A549 (cell line): ENCODE results near the gene SVIL. TPM values are rescaled to one million over a fixed set of nuclear protein-coding genes. Genes with fewer than 3 reads are reported as not detected.

ENCODE experiments used
- ATAC-seq, 2 experiments: fragments of 200-7000 bp in 1 of 2; fragments of >200 bp in 1 of 2; cut with Nextera tagmentation in 1 of 2; cut with Tn5 transposase in 1 of 2; 3 replicates each; pipeline versions ENCODE4 v1.8.0 to v1.9.1; 2018 to 2020; ENCODE audit warnings: mild to moderate bottlenecking in 1 of 2, moderate library complexity in 1 of 2
- CTCF ChIA-PET: fragments of 300-600 bp; sonication (Branson Sonifier 250); formaldehyde crosslinking; extraction: SDS; loops from one replicate; lab custom pipeline; 2021; ENCODE audit warnings: antibody characterized with exemption, inconsistent platforms; lab: Yijun Ruan, JAX
- POLR2A ChIA-PET: fragments of 350-600 bp; formaldehyde crosslinking; extraction: SDS; loops from one replicate; lab custom pipeline; 2021; ENCODE audit warnings: antibody characterized with exemption, inconsistent platforms; lab: Yijun Ruan, JAX
- DNase-seq, 2 experiments: peaks; one replicate each; pipeline versions ENCODE4 v3.0.0 to v3.0.0-alpha.2; 2011 to 2016; ENCODE audit warnings: low read depth in 1 of 2, low spot score in 1 of 2
- FAIRE-seq: peaks from 2 replicates; lab custom pipeline; 2011; peaks lifted over from hg19 to GRCh38; lab: Jason Lieb, UNC
- H3K27ac ChIP-seq, 2 experiments: fragments of >200 bp; sonication (Bioruptor Twin); formaldehyde crosslinking; 3 replicates each; pipeline ENCODE4 v1.5.1; 2016 to 2017
- H3K4me1 ChIP-seq: fragments of >200 bp; sonication (Bioruptor Twin); formaldehyde crosslinking; 3 replicates; pipeline ENCODE4 v1.6.1; 2016
- H3K4me2 ChIP-seq: fragments of >200 bp; sonication (Bioruptor Twin); formaldehyde crosslinking; 3 replicates; pipeline ENCODE4 v1.6.1; 2016
- H3K4me3 ChIP-seq: fragments of >200 bp; sonication (Bioruptor Twin); formaldehyde crosslinking; 3 replicates; pipeline ENCODE4 v1.5.1; 2016
- H3K9me3 ChIP-seq: fragments of >200 bp; sonication (Bioruptor Twin); formaldehyde crosslinking; 3 replicates; pipeline ENCODE4 v1.6.1; 2016
- ATOH8 ChIP-seq: fragments of 250-450 bp; sonication (Bioruptor Pico); IDR thresholded peaks from 2 replicates; pipeline ENCODE4 v1.5.0; 2020; ENCODE audit warnings: low read depth, mild to moderate bottlenecking, moderate library complexity
- CBX2 ChIP-seq: fragments of 200-600 bp; sonication (generic); IDR thresholded peaks from 2 replicates; pipeline ENCODE4 v1.6.1; 2016; ENCODE audit warnings: low read depth, mild to moderate bottlenecking, borderline replicate concordance
- CHD2 ChIP-seq: fragments of 150-350 bp; IDR thresholded peaks from 2 replicates; pipeline ENCODE4 v1.6.1; 2014; ENCODE audit warnings: low read length; ENCODE audit not compliant: partially characterized antibody
- EHF ChIP-seq: fragments of 250-450 bp; sonication (Bioruptor Pico); IDR thresholded peaks from 2 replicates; pipeline ENCODE4 v1.5.0; 2020; ENCODE audit warnings: mild to moderate bottlenecking
- EHMT2 ChIP-seq: fragments of 200-600 bp; sonication (generic); IDR thresholded peaks from 2 replicates; pipeline ENCODE4 v1.6.1; 2016; ENCODE audit warnings: antibody characterized with exemption, low read depth, mild to moderate bottlenecking, moderate library complexity
- FOSL2 ChIP-seq, 2 experiments: fragments of 450-650 bp in 1 of 2; fragments of >200 bp in 1 of 2; sonication (Bioruptor Twin) in 1 of 2; formaldehyde crosslinking; IDR thresholded peaks; 2 replicates each; pipeline versions ENCODE4 v1.5.0 to v1.6.1; 2016 to 2020; ENCODE audit warnings: mild to moderate bottlenecking in 1 of 2, moderate library complexity in 1 of 2
- FOXS1 ChIP-seq: fragments of 250-450 bp; sonication (Bioruptor Pico); IDR thresholded peaks from 2 replicates; pipeline ENCODE4 v1.5.0; 2020; ENCODE audit warnings: mild to moderate bottlenecking, moderate library complexity
- HOXA7 ChIP-seq: fragments of 250-450 bp; sonication (Bioruptor Pico); IDR thresholded peaks from 2 replicates; pipeline ENCODE4 v1.5.0; 2020; ENCODE audit warnings: mild to moderate bottlenecking, moderate library complexity
- JUNB ChIP-seq: fragments of >200 bp; sonication (Bioruptor Twin); formaldehyde crosslinking; IDR thresholded peaks from 2 replicates; pipeline ENCODE4 v1.6.1; 2016
- KDM1A ChIP-seq: fragments of 200-600 bp; sonication (generic); IDR thresholded peaks from 2 replicates; pipeline ENCODE4 v1.6.1; 2016; ENCODE audit warnings: low read depth, mild to moderate bottlenecking
- KDM5A ChIP-seq: fragments of 200-600 bp; sonication (generic); IDR thresholded peaks from 2 replicates; pipeline ENCODE4 v1.6.1; 2016; ENCODE audit warnings: antibody characterized with exemption, mild to moderate bottlenecking
- MAFK ChIP-seq: fragments of 450-650 bp; IDR thresholded peaks from 2 replicates; pipeline ENCODE4 v1.6.1; 2014; ENCODE audit not compliant: partially characterized antibody
- MAX ChIP-seq: IDR thresholded peaks from 2 replicates; pipeline ENCODE4 v1.6.1; 2012
- NR3C1 ChIP-seq: fragments of >200 bp; sonication (Bioruptor Twin); formaldehyde crosslinking; IDR thresholded peaks from 3 replicates; pipeline ENCODE4 v1.6.1; 2017
- PBX3 ChIP-seq: IDR thresholded peaks from 2 replicates; pipeline ENCODE4 v1.6.1; 2012
- PHF8 ChIP-seq: fragments of 200-600 bp; sonication (generic); IDR thresholded peaks from 2 replicates; pipeline ENCODE4 v1.6.1; 2016; ENCODE audit warnings: low read depth, mild to moderate bottlenecking, antibody characterized with exemption, moderate library complexity, borderline replicate concordance
- POLR2A ChIP-seq: IDR thresholded peaks from 2 replicates; pipeline ENCODE4 v1.6.1; 2012; ENCODE audit warnings: mild to moderate bottlenecking, low read length
- POLR2AphosphoS2 ChIP-seq: conservative IDR thresholded peaks from 2 replicates; pipeline ENCODE4 v1.6.1; 2012; ENCODE audit warnings: low read length, improper control_type of control experiment, inconsistent platforms
- RAD21 ChIP-seq, 2 experiments: fragments of >200 bp in 1 of 2; sonication (Bioruptor Twin) in 1 of 2; formaldehyde crosslinking in 1 of 2; IDR thresholded peaks in 1 of 2; conservative IDR thresholded peaks in 1 of 2; 2 replicates in 1 of 2; 3 replicates in 1 of 2; pipeline ENCODE4 v1.6.1; 2012 to 2018; ENCODE audit warnings: inconsistent platforms in 1 of 2
- RFX5 ChIP-seq: fragments of 450-650 bp; IDR thresholded peaks from 2 replicates; pipeline ENCODE4 v1.7.1; 2014; ENCODE audit warnings: antibody characterized with exemption, mild to moderate bottlenecking, moderate library complexity
- RNF2 ChIP-seq: fragments of 200-600 bp; sonication (generic); IDR thresholded peaks from 2 replicates; pipeline ENCODE4 v1.6.1; 2016; ENCODE audit warnings: low read depth, mild to moderate bottlenecking, antibody characterized with exemption, moderate library complexity, borderline replicate concordance
- TFCP2L1 ChIP-seq: fragments of 250-450 bp; sonication (Bioruptor Pico); IDR thresholded peaks from 2 replicates; pipeline ENCODE4 v1.5.0; 2021; ENCODE audit warnings: mild to moderate bottlenecking
- ZFP36 ChIP-seq: fragments of 450-650 bp; IDR thresholded peaks from 2 replicates; pipeline ENCODE4 v1.6.1; 2014; ENCODE audit warnings: borderline replicate concordance; ENCODE audit not compliant: partially characterized antibody
- WGBS: methylation state at CpG from one replicate; pipeline ENCODE4 v1.1.6; 2017; ENCODE audit errors: missing lambda C conversion rate; 5-methylcytosine and 5-hydroxymethylcytosine counted together
- polyA plus RNA-seq, 4 experiments: library from polyadenylated mRNA; depleted of rRNA in 3 of 4; stranded (reverse); fragments of >200 nt; fragmentation: RNase III in 1 of 4; extraction: RNeasy Plus Mini Kit Qiagen cat#74134 plus additional on column Dnase treatment in 1 of 4; gene quantifications; 2 replicates in 3 of 4; 3 replicates in 1 of 4; pipeline ENCODE4 v1.2.3, GENCODE V29; 2011 to 2017
- TF ChIP-seq, protein P1 (sequence below): fragments of 200-600 bp; sonication (generic); IDR thresholded peaks from 2 replicates; pipeline ENCODE4 v1.6.1; 2016; ENCODE audit warnings: antibody characterized with exemption, mild to moderate bottlenecking, moderate library complexity
- TF ChIP-seq, protein P2 (sequence below): fragments of >200 bp; sonication (Bioruptor Twin); formaldehyde crosslinking; IDR thresholded peaks from 3 replicates; pipeline ENCODE4 v1.5.1; 2016
- TF ChIP-seq, protein P3 (sequence below): fragments of >200 bp; sonication (Bioruptor Twin); formaldehyde crosslinking; IDR thresholded peaks from 3 replicates; pipeline ENCODE4 v1.6.1; 2016

The SVIL gene
- polyA plus RNA-seq, 2 of the 4 experiments (the other 2 are of a cell fraction), result 12.0 to 20.4 TPM

- no peak for TF ChIP-seq TFCP2L1 (CRISPR knock-in tag)
- no peak for TF ChIP-seq ZFP36
- TF ChIP-seq RNF2, result no peak
- no peak for TF ChIP-seq MAX
- TF ChIP-seq, protein P1, sequence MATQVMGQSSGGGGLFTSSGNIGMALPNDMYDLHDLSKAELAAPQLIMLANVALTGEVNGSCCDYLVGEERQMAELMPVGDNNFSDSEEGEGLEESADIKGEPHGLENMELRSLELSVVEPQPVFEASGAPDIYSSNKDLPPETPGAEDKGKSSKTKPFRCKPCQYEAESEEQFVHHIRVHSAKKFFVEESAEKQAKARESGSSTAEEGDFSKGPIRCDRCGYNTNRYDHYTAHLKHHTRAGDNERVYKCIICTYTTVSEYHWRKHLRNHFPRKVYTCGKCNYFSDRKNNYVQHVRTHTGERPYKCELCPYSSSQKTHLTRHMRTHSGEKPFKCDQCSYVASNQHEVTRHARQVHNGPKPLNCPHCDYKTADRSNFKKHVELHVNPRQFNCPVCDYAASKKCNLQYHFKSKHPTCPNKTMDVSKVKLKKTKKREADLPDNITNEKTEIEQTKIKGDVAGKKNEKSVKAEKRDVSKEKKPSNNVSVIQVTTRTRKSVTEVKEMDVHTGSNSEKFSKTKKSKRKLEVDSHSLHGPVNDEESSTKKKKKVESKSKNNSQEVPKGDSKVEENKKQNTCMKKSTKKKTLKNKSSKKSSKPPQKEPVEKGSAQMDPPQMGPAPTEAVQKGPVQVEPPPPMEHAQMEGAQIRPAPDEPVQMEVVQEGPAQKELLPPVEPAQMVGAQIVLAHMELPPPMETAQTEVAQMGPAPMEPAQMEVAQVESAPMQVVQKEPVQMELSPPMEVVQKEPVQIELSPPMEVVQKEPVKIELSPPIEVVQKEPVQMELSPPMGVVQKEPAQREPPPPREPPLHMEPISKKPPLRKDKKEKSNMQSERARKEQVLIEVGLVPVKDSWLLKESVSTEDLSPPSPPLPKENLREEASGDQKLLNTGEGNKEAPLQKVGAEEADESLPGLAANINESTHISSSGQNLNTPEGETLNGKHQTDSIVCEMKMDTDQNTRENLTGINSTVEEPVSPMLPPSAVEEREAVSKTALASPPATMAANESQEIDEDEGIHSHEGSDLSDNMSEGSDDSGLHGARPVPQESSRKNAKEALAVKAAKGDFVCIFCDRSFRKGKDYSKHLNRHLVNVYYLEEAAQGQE, result no peak
- TF ChIP-seq EHF, result no peak
- TF ChIP-seq FOSL2 (IDR thresholded peaks at IDR 0.05), result no peak
- TF ChIP-seq FOSL2 (CRISPR knock-in tag; IDR thresholded peaks at IDR 0.05), result no peak
- TF ChIP-seq HOXA7 (CRISPR knock-in tag), result no peak
- TF ChIP-seq ATOH8 (CRISPR knock-in tag), result no peak
- TF ChIP-seq FOXS1 (CRISPR knock-in tag), result no peak
- TF ChIP-seq JUNB, result no peak
- no peak for TF ChIP-seq KDM5A
- TF ChIP-seq NR3C1, result no peak
- no peak for TF ChIP-seq KDM1A
- Histone ChIP-seq H3K4me3 (no peak overlapping the region), H3K27ac (no peak overlapping the region), H3K4me1 (peaks cover 8% of the 10 kb centered on the region; the same call in 2 of the 3 replicates), H3K9me3 (no peaks in the 10 kb centered on the region), H3K4me2 (no peak overlapping the region)
- WGBS, result 41% methylated on average over 2 of the region's 2 CpGs
- no peak for ATAC-seq
- DNase-seq, result no peak
- FAIRE-seq, result no peak
- CTCF ChIA-PET, result interaction anchor here (0.7 to 3.9 kb wide), 33 partner anchors 8 to 269 kb away, joined by 3 to 34 read pairs (median 4); no protein-coding TSS in a partner anchor
- POLR2A ChIA-PET, result no interaction called here
Observed at GRCh38 chr10:29590915-29591650, 43.7 kb downstream of the SVIL start.

DNA sequence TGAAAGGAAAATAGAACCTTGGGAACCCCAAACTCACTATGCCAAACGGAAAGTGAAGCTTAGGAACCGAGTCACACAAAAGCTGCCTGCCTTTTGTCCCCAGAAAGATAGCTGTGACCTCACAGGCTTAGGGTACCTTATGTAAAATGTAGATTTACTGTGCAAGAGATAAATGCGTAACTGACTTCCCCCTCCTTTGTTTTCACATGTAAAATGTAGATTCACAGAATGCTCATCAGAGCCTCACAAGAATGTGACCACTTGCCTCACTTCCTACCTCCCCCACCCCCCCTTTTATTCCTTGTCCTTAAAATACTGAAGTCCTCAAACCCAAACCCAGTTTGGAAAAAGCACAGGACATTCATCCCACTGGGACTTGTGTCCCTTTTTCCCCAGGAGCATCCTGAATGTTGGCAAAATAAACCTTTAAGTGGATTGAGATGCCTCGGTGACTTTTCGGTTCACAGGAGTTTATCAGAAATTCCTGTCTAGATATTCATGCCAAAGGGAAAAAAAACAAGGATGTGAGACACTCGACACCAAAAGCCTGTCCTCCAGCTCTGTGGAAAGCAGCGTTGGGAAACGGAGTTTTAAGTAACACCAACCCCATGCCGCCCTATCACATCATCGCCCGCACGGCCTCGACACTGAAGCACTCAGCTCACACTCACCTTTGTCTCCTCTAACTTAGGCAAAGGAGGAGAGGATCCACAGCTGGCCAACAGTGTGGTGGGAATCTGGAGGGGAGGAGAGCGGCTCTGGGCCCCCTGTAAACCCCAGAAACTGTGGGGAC, 45.9 kb downstream of the SVIL start:
- FAIRE-seq (no peak), ATAC-seq (no peak), DNase-seq (no peak)
- H3K4me1 ChIP-seq, result peaks cover 8% of the 10 kb centered on the region; the same call in 2 of the 3 replicates
- ChIA-PET POLR2A (no interaction called here), CTCF (interaction anchor here (1.0 to 3.9 kb wide), 7 partner anchors 8 to 413 kb away, joined by 3 to 21 read pairs (median 11); no protein-coding TSS in a partner anchor)
- H3K27ac ChIP-seq, result no peak overlapping the region
- 89% methylated on average over 14 of the region's 14 CpGs for WGBS
- no peaks in the 10 kb centered on the region for H3K9me3 ChIP-seq
- no peak overlapping the region for H3K4me3 ChIP-seq
- H3K4me2 ChIP-seq, result no peak overlapping the region
- no peak for TF ChIP-seq CHD2
- no peak for TF ChIP-seq JUNB
- TF ChIP-seq MAFK, result no peak
- no peak for TF ChIP-seq PHF8
- TF ChIP-seq TFCP2L1 (CRISPR knock-in tag), result no peak
- no peak for TF ChIP-seq CBX2
- TF ChIP-seq EHMT2, result no peak
- TF ChIP-seq POLR2AphosphoS2, result no peak
- TF ChIP-seq RFX5, result no peak
- TF ChIP-seq PBX3, result no peak
- TF ChIP-seq, protein P2, sequence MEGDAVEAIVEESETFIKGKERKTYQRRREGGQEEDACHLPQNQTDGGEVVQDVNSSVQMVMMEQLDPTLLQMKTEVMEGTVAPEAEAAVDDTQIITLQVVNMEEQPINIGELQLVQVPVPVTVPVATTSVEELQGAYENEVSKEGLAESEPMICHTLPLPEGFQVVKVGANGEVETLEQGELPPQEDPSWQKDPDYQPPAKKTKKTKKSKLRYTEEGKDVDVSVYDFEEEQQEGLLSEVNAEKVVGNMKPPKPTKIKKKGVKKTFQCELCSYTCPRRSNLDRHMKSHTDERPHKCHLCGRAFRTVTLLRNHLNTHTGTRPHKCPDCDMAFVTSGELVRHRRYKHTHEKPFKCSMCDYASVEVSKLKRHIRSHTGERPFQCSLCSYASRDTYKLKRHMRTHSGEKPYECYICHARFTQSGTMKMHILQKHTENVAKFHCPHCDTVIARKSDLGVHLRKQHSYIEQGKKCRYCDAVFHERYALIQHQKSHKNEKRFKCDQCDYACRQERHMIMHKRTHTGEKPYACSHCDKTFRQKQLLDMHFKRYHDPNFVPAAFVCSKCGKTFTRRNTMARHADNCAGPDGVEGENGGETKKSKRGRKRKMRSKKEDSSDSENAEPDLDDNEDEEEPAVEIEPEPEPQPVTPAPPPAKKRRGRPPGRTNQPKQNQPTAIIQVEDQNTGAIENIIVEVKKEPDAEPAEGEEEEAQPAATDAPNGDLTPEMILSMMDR, result no peak
- TF ChIP-seq NR3C1, result no peak
- TF ChIP-seq FOSL2 (IDR thresholded peaks at IDR 0.05), result no peak
- TF ChIP-seq FOSL2 (CRISPR knock-in tag; IDR thresholded peaks at IDR 0.05), result no peak
- no peak for TF ChIP-seq RAD21 (conservative IDR thresholded peaks at IDR 0.05 in 1 of 2, IDR thresholded peaks at IDR 0.05 in 1 of 2)
- TF ChIP-seq, protein P3, sequence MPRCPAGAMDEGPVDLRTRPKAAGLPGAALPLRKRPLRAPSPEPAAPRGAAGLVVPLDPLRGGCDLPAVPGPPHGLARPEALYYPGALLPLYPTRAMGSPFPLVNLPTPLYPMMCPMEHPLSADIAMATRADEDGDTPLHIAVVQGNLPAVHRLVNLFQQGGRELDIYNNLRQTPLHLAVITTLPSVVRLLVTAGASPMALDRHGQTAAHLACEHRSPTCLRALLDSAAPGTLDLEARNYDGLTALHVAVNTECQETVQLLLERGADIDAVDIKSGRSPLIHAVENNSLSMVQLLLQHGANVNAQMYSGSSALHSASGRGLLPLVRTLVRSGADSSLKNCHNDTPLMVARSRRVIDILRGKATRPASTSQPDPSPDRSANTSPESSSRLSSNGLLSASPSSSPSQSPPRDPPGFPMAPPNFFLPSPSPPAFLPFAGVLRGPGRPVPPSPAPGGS, result no peak
- no peak for TF ChIP-seq POLR2A
